HL-60 (cell line): ENCODE results near the gene IDE.

Source experiments
- DNase-seq, 2 experiments: peaks; one replicate each; pipeline ENCODE4 v3.0.0-alpha.2; 2010 to 2020; ENCODE audit warnings: low read depth in 1 of 2, low spot score in 1 of 2
- H3K27ac ChIP-seq: fragments of 250-450 bp; sonication (Bioruptor Pico); replicated peaks from 2 replicates; pipeline ENCODE4 v1.5.1; 2020; ENCODE audit warnings: mild to moderate bottlenecking, moderate library complexity
- H3K27me3 ChIP-seq: fragments of 250-450 bp; sonication (Bioruptor Pico); 2 replicates; pipeline ENCODE4 v1.5.1; 2021; ENCODE audit warnings: mild to moderate bottlenecking, moderate library complexity; ENCODE audit not compliant: insufficient read depth, poor library complexity, severe bottlenecking
- H3K4me3 ChIP-seq: replicated peaks from 2 replicates; pipeline ENCODE4 v1.5.1; 2011; ENCODE audit warnings: mild to moderate bottlenecking, control low read depth, low read length; ENCODE audit not compliant: insufficient read depth
- CTCF ChIP-seq: IDR thresholded peaks from one replicate; pipeline ENCODE4 v1.5.1; 2011; ENCODE audit warnings: low read length, control low read depth, inconsistent platforms; ENCODE audit not compliant: insufficient read depth
- GABPA ChIP-seq: IDR thresholded peaks from 2 replicates; pipeline ENCODE4 v1.6.1; 2012; ENCODE audit warnings: low read depth
- POLR2AphosphoS5 ChIP-seq: IDR thresholded peaks from 2 replicates; pipeline ENCODE4 v1.6.1; 2012; ENCODE audit warnings: low read depth
- REST ChIP-seq: IDR thresholded peaks from 2 replicates; pipeline ENCODE4 v1.6.1; 2012; ENCODE audit warnings: low read depth; ENCODE audit not compliant: insufficient replicate concordance
- SPI1 ChIP-seq: IDR thresholded peaks from 2 replicates; pipeline ENCODE4 v1.6.1; 2012; ENCODE audit warnings: low read depth, mild to moderate bottlenecking, borderline replicate concordance

IDE gene

GRCh38 chr10:92475357-92475868 lies 98.5 kb downstream of the IDE start:
- no peak for TF ChIP-seq CTCF
- TF ChIP-seq SPI1 = no peak
- TF ChIP-seq REST = no peak
- no peak for TF ChIP-seq POLR2AphosphoS5
- TF ChIP-seq GABPA = no peak

GRCh38 chr10:92470026-92470425 lies 103.9 kb downstream of the IDE start:
- no peaks in the 10 kb centered on the region for H3K27me3 ChIP-seq
- TF ChIP-seq REST (no peak), CTCF (no peak), GABPA (no peak), POLR2AphosphoS5 (no peak), SPI1 (no peak)
- peak overlapping the region; percentile 64 for H3K27ac ChIP-seq
- H3K4me3 ChIP-seq = no peak overlapping the region
- peak; percentile 11 to 63 for DNase-seq

More at GRCh38 chr10:92475357-92475868, 98.5 kb downstream of the IDE start:
- Histone ChIP-seq H3K27me3 (no peaks in the 10 kb centered on the region), H3K4me3 (no peak overlapping the region), H3K27ac (no peak overlapping the region)
- DNase-seq = no peak

- DNase-seq = no peak
- no peaks in the 10 kb centered on the region for H3K27me3 ChIP-seq
- TF ChIP-seq SPI1 (no peak), POLR2AphosphoS5 (no peak), CTCF (no peak), REST (no peak), GABPA (no peak)
- H3K4me3 ChIP-seq = no peak overlapping the region
- H3K27ac ChIP-seq = no peak overlapping the region
Measured at GRCh38 chr10:92464364-92464763, 109.5 kb downstream of the IDE start.
